ENCODE data around the gene EHD3.

Gene EHD3

DNA sequence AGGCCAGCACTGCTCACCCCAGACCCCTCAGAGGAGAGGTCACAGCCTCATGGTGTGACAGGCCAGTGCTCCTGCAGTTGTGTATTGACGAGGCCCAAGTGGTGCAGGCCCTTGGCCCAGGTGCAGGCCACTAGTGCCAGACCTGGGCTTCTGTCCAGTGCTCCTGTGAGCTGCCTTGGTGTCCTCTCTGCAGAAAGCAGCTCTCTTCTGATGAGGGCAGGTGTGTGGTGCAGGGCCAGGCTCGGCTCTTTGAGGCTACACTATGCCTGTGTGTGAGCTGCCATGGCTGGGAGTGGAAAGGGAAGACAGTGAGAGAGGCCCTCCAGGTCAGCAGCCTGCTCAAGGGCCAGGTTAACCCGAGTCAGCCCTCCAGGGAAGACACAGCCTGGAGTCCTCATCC is 17.1 kb downstream of the EHD3 start:
- no peak overlapping the region for H3K4me3 ChIP-seq (ENCODE audit: low read depth, low read length)
- DNase-seq (ENCODE audit: low read depth, low spot score) = no peak
- in situ Hi-C loops (cut with HindIII; ENCODE audit: low sequenced_read_pairs) = no loop called here
- TF ChIP-seq, protein P1, sequence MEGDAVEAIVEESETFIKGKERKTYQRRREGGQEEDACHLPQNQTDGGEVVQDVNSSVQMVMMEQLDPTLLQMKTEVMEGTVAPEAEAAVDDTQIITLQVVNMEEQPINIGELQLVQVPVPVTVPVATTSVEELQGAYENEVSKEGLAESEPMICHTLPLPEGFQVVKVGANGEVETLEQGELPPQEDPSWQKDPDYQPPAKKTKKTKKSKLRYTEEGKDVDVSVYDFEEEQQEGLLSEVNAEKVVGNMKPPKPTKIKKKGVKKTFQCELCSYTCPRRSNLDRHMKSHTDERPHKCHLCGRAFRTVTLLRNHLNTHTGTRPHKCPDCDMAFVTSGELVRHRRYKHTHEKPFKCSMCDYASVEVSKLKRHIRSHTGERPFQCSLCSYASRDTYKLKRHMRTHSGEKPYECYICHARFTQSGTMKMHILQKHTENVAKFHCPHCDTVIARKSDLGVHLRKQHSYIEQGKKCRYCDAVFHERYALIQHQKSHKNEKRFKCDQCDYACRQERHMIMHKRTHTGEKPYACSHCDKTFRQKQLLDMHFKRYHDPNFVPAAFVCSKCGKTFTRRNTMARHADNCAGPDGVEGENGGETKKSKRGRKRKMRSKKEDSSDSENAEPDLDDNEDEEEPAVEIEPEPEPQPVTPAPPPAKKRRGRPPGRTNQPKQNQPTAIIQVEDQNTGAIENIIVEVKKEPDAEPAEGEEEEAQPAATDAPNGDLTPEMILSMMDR (IDR thresholded peaks at IDR 0.05; ENCODE audit: low read depth, low read length) = no peak

DNA sequence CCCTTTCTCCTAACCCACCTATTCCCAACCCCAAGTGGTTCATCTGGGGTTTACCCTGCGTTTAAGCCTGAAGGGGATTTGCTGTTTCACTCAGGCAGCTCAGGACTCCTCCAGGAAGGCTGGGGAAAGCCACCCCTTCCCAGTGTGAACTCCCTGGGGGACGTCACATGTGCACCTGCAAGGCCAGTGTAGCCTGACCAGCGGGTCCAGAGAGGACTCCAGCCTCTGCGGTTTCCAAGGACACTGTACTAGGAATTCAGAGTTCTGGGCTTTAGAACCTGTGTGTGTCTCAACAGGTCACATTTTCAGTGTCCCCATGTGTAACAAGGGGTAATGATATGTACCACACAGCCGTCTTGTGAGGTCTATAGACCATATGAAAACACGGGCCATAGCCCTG is 17.9 kb downstream of the EHD3 start:
- H3K4me3 ChIP-seq (ENCODE audit: low read depth, low read length) = no peak overlapping the region
- no peak for DNase-seq (ENCODE audit: low read depth, low spot score)
- in situ Hi-C loops (cut with HindIII; ENCODE audit: low sequenced_read_pairs) = no loop called here
- TF ChIP-seq, protein P1 (IDR thresholded peaks at IDR 0.05; ENCODE audit: low read depth, low read length) = no peak

DNA sequence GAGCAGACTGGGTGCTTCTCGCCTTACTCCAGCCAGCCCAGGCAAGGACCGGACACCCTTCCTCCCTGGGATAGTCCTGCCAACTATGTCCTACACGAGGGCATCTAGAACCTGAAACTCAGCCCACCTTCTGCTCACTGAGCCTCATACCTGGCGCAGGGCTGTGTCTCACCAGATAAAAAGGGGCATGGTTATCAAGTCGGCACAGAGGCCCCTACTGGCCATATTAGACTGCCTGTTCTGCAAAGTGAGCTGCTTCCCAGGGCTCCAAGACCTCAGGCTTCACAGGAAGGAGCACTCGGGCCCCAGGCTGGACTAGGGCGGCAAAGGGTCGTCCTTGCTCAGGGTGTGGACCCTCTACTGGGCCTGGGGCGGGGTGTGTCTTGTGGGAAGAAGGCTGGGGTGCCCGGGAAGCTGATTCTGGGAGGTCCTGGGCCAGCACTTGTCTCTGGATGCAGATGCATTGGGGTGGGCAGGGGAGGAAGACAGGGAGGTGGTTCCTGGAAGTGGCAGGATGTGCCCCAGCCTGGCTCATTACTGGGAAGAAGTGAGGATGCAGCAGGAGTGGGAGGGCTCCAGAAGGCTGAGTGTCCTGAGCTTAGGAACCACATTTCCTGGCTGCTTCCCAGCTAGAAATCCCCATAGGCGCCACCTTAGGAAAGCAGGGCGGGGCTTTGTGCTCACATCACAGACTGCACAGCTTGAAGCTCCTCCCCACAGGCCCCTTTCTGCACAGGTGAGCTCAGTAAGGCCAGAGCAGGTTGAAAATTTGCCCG is 19.6 kb downstream of the EHD3 start:
- DNase-seq (ENCODE audit: low read depth, low spot score) = no peak
- TF ChIP-seq, protein P1 (IDR thresholded peaks at IDR 0.05; ENCODE audit: low read depth, low read length) = no peak
- H3K4me3 ChIP-seq (ENCODE audit: low read depth, low read length) = no peak overlapping the region
- in situ Hi-C loops (cut with HindIII; ENCODE audit: low sequenced_read_pairs) = no loop called here

DNA sequence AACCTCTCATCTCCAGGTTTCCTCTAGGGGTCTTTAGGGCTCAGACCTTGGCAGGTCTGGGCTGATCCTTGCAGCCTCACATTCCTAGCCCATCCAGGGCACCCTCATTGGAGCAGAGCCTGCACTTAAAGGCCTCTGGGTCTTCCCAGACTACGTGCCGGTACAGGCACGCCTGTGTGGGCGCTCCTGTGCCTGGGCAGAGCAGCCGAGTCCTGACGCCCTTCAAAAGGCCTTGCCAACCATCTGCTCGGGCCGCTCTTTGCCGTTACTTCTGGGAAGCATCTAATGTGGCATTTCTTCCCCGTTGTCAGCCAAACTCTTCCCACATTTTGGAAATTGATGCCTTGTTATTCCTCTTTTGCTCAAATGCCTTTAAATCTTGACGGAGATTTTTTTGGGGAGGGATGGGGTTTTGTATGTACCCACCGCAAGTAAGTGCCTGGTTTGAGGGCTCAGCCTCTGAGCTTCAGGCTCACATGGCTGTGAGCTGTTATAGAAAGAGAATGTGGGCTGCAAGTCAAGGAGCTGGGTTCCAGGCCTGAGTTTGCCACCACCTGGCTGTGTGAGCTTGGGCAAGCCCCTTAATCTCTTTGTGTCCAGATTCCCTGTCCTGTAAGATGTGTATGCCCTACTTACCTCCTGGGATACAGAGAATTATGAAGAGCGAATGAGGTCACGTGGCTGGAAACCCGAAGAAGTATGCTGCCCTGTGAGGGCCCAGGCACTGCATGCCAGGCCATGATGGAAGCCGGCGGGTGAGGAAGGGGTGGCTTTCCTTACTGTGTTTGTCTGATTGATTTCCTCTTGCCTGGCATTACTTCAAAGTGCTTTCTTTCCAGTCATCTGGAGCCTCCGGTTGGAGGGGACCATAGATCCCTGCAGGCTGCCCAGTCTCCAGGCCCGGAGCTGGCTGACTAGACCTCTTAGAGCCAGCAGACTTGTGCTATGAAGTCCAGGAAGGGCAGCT is 20.6 kb downstream of the EHD3 start:
- in situ Hi-C loops (cut with HindIII; ENCODE audit: low sequenced_read_pairs) = no loop called here
- TF ChIP-seq, protein P1 (IDR thresholded peaks at IDR 0.05; ENCODE audit: low read depth, low read length) = no peak
- no peak for DNase-seq (ENCODE audit: low read depth, low spot score)
- H3K4me3 ChIP-seq (ENCODE audit: low read depth, low read length) = no peak overlapping the region

DNA sequence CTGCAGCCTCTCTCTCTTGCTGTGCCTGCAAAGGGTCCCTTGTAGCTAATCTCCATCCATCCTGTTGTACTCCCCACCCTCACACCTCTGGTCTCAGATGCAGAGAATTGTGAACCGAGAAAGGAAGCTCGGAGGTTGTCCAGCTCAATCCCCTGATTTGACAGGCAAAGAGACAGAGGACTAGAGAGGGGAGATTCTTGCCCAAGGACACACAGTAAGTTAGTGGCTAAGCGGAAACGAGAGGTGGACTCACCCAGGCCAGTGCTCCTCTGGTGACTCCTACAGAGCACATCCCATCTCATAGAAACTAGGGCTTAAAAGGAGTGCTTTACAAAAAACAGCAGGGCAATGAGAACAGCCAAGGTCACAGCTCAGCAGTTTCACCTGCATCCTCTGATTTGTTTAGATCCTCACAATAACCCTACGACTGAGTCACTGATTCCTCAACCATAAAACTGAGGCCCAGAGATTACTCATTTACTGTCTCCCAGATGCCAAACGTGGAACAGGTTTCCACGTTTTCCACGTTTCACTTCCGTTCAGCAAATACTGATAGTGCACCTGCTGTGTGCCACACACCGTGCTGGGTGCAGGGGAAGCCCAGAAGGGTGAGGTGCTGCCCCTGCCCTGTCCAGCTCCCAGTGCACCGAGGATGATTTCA is 22.1 kb downstream of the EHD3 start:
- in situ Hi-C loops (cut with HindIII; ENCODE audit: low sequenced_read_pairs) = no loop called here
- TF ChIP-seq, protein P1 (IDR thresholded peaks at IDR 0.05; ENCODE audit: low read depth, low read length) = no peak
- no peak for DNase-seq (ENCODE audit: low read depth, low spot score)
- no peak overlapping the region for H3K4me3 ChIP-seq (ENCODE audit: low read depth, low read length)

Data from astrocyte of the spinal cord (primary cell).